ENCODE results near the gene KIF5A. TPM values are rescaled to one million over a fixed set of nuclear protein-coding genes. Genes with fewer than 3 reads are reported as not detected.

Gene KIF5A
- total RNA-seq, 2 experiments from 2014 or later, result 0.60 to 0.86 TPM

- H3K4me1 Mint-ChIP-seq (ENCODE audit: low read depth), result peaks cover 31% of the 10 kb centered on the region
Measured at GRCh38 chr12:57607958-57608663, 58.3 kb downstream of the KIF5A start.

GRCh38 chr12:57609101-57609780, 59.4 kb downstream of the KIF5A start:
- Mint-ChIP-seq H3K27me3 (ENCODE audit: low read depth) (peaks cover 16% of the 10 kb centered on the region), H3K4me1 (ENCODE audit: low read depth) (peaks cover 22% of the 10 kb centered on the region), H3K36me3 (ENCODE audit: low read depth) (no peaks in the 10 kb centered on the region), H3K9me3 (no peaks in the 10 kb centered on the region), H3K27ac (no peak overlapping the region), H3K4me3 (no peak overlapping the region)
- no peak for DNase-seq
- CTCF ChIA-PET, result interaction anchor here (1.2 to 1.5 kb wide), 2 partner anchors 11 to 24 kb away, joined by 3 to 6 read pairs; partner anchors contain the start of gene B4GALNT1
- intact Hi-C loops (cut with micrococcal nuclease), result no loop called here

More at GRCh38 chr12:57607958-57608663, 58.3 kb downstream of the KIF5A start:
- Mint-ChIP-seq H3K4me3 (no peak overlapping the region), H3K27me3 (ENCODE audit: low read depth) (peaks cover 12% of the 10 kb centered on the region), H3K9me3 (no peaks in the 10 kb centered on the region), H3K36me3 (ENCODE audit: low read depth) (no peaks in the 10 kb centered on the region), H3K27ac (no peak overlapping the region)
- no peak for DNase-seq
- CTCF ChIA-PET, result interaction anchor here (0.6 kb wide), 1 partner anchor 18 kb away, joined by 4 read pairs; no protein-coding TSS in a partner anchor
- intact Hi-C loops (cut with micrococcal nuclease), result no loop called here

GRCh38 chr12:57609781-57610553, 60.1 kb downstream of the KIF5A start:
- peaks cover 16% of the 10 kb centered on the region for H3K27me3 Mint-ChIP-seq (ENCODE audit: low read depth)
- peak overlapping the region; percentile 60 for H3K4me3 Mint-ChIP-seq
- no peak overlapping the region for H3K27ac Mint-ChIP-seq
- no peak for DNase-seq
- CTCF ChIA-PET, result interaction anchor here (1.0 to 1.6 kb wide), 5 partner anchors 10 to 29 kb away, joined by 3 to 12 read pairs (median 6); partner anchors contain the start of gene B4GALNT1
- intact Hi-C loops (cut with micrococcal nuclease), result loop anchor here (2.0 kb wide), 1 partner anchor 23 kb away; the partner anchor contains the start of gene B4GALNT1
- no peaks in the 10 kb centered on the region for H3K9me3 Mint-ChIP-seq
- peaks cover 18% of the 10 kb centered on the region for H3K4me1 Mint-ChIP-seq (ENCODE audit: low read depth)
- no peaks in the 10 kb centered on the region for H3K36me3 Mint-ChIP-seq (ENCODE audit: low read depth)

- intact Hi-C loops (cut with micrococcal nuclease), result loop anchor here (1.0 to 2.0 kb wide), 2 partner anchors 19 to 22 kb away; partner anchors contain the start of genes B4GALNT1 and PIP4K2C
- peaks cover 16% of the 10 kb centered on the region for H3K27me3 Mint-ChIP-seq (ENCODE audit: low read depth)
- peak overlapping the region; percentile 60 for H3K4me3 Mint-ChIP-seq
- H3K9me3 Mint-ChIP-seq, result no peaks in the 10 kb centered on the region
- peaks cover 12% of the 10 kb centered on the region for H3K4me1 Mint-ChIP-seq (ENCODE audit: low read depth)
- no peaks in the 10 kb centered on the region for H3K36me3 Mint-ChIP-seq (ENCODE audit: low read depth)
- no peak overlapping the region for H3K27ac Mint-ChIP-seq
- CTCF ChIA-PET, result interaction anchor here (0.6 to 1.6 kb wide), 4 partner anchors 10 to 30 kb away, joined by 3 to 12 read pairs (median 6); no protein-coding TSS in a partner anchor
- no peak for DNase-seq
Measured at GRCh38 chr12:57610554-57611107, 60.8 kb downstream of the KIF5A start.

- H3K27me3 Mint-ChIP-seq (ENCODE audit: low read depth), result peaks cover 19% of the 10 kb centered on the region
- DNase-seq, result peak; percentile 58
- H3K4me1 Mint-ChIP-seq (ENCODE audit: low read depth), result peaks cover 9% of the 10 kb centered on the region
- no peak within 1 kb of the TSS for H3K27ac Mint-ChIP-seq
- no peaks in the 10 kb centered on the region for H3K9me3 Mint-ChIP-seq
- H3K4me3 Mint-ChIP-seq, result peak within 1 kb of the TSS; percentile 65
- CTCF ChIA-PET, result interaction anchor here (0.6 to 1.6 kb wide), 4 partner anchors 9 to 30 kb away, joined by 3 to 12 read pairs (median 6); no protein-coding TSS in a partner anchor
- no peaks in the 10 kb centered on the region for H3K36me3 Mint-ChIP-seq (ENCODE audit: low read depth)
- intact Hi-C loops (cut with micrococcal nuclease), result loop anchor here (1.0 to 2.0 kb wide), 2 partner anchors 20 to 22 kb away; partner anchors contain the start of genes B4GALNT1 and PIP4K2C
Measured at GRCh38 chr12:57611108-57611826, 61.4 kb downstream of the KIF5A start, which contains the start of gene ARHGEF25. Gene ARHGEF25 (plus strand): TSS chr12:57611435. CDS start chr12:57611895, 460 bp downstream.

- Mint-ChIP-seq H3K9me3 (no peaks in the 10 kb centered on the region), H3K27me3 (ENCODE audit: low read depth) (peaks cover 21% of the 10 kb centered on the region), H3K36me3 (ENCODE audit: low read depth) (no peaks in the 10 kb centered on the region), H3K27ac (no peak overlapping the region), H3K4me1 (ENCODE audit: low read depth) (peaks cover 9% of the 10 kb centered on the region), H3K4me3 (peak overlapping the region; percentile 65)
- no peak for DNase-seq
- CTCF ChIA-PET, result interaction anchor here (0.5 to 1.6 kb wide), 4 partner anchors 8 to 305 kb away, joined by 3 to 12 read pairs (median 5); no protein-coding TSS in a partner anchor
- intact Hi-C loops (cut with micrococcal nuclease), result loop anchor here (1.0 to 2.0 kb wide), 2 partner anchors 21 kb away; partner anchors contain the start of genes B4GALNT1 and PIP4K2C
Measured at GRCh38 chr12:57611827-57612710, 62.2 kb downstream of the KIF5A start.

- H3K4me1 Mint-ChIP-seq (ENCODE audit: low read depth), result peaks cover 9% of the 10 kb centered on the region
- intact Hi-C loops (cut with micrococcal nuclease), result no loop called here
- H3K4me3 Mint-ChIP-seq, result no peak overlapping the region
- no peaks in the 10 kb centered on the region for H3K9me3 Mint-ChIP-seq
- DNase-seq, result no peak
- no peaks in the 10 kb centered on the region for H3K36me3 Mint-ChIP-seq (ENCODE audit: low read depth)
- peaks cover 26% of the 10 kb centered on the region for H3K27me3 Mint-ChIP-seq (ENCODE audit: low read depth)
- CTCF ChIA-PET, result interaction anchor here (1.0 to 2.8 kb wide), 5 partner anchors 7 to 81 kb away, joined by 3 to 15 read pairs (median 3); partner anchors contain the start of gene OS9
- H3K27ac Mint-ChIP-seq, result no peak overlapping the region
Measured at GRCh38 chr12:57612711-57613426, 63.0 kb downstream of the KIF5A start.

- CTCF ChIA-PET, result interaction anchor here (1.2 to 2.8 kb wide), 7 partner anchors 8 to 80 kb away, joined by 3 to 15 read pairs (median 4); partner anchors contain the start of gene OS9
- Mint-ChIP-seq H3K4me1 (ENCODE audit: low read depth) (peaks cover 9% of the 10 kb centered on the region), H3K36me3 (ENCODE audit: low read depth) (no peaks in the 10 kb centered on the region), H3K27ac (no peak overlapping the region), H3K27me3 (ENCODE audit: low read depth) (peaks cover 31% of the 10 kb centered on the region), H3K9me3 (no peaks in the 10 kb centered on the region), H3K4me3 (no peak overlapping the region)
- no peak for DNase-seq
- intact Hi-C loops (cut with micrococcal nuclease), result no loop called here
Measured at GRCh38 chr12:57613427-57614109, 63.7 kb downstream of the KIF5A start.

- Mint-ChIP-seq H3K27ac (no peak overlapping the region), H3K9me3 (no peaks in the 10 kb centered on the region), H3K36me3 (ENCODE audit: low read depth) (no peaks in the 10 kb centered on the region), H3K4me3 (no peak overlapping the region), H3K4me1 (ENCODE audit: low read depth) (peaks cover 11% of the 10 kb centered on the region), H3K27me3 (ENCODE audit: low read depth) (peaks cover 37% of the 10 kb centered on the region)
- CTCF ChIA-PET, result interaction anchor here (0.9 to 2.8 kb wide), 8 partner anchors 9 to 79 kb away, joined by 3 to 15 read pairs (median 4); partner anchors contain the start of genes B4GALNT1 and OS9
- intact Hi-C loops (cut with micrococcal nuclease), result no loop called here
- DNase-seq, result no peak
Measured at GRCh38 chr12:57614178-57614947, 64.5 kb downstream of the KIF5A start.
